Measurements from ENCODE around the gene RTL3.

DNA sequence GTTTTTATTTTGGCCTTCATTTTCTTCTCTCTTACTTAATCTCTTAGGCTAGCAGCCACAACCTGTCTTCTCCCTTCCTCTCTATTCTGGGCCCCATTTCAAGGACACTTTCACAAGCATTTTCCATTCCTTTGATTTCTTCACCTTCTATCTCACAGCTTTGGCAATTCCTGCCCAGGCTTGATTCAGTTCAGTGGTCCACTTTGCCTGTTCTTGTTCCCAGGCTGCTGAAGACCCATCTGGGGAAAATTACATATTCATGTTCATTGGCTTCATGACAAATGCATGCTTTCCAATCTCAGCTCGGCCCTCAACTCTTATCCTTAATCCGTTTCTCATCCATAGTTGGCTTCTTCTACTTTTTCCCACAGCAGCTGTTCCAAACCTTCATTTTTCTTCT lies 49.7 kb upstream of the RTL3 start:
- no peak for TF ChIP-seq EP300 (IDR thresholded peaks at IDR 0.05; ENCODE audit: borderline replicate concordance)
- no peak for TF ChIP-seq RAD21 (IDR thresholded peaks at IDR 0.05; ENCODE audit: low read depth)
- no peak for TF ChIP-seq TAF1 (IDR thresholded peaks at IDR 0.05; ENCODE audit: low read depth)
- no peak for TF ChIP-seq CEBPB (IDR thresholded peaks at IDR 0.05)
- no peak for TF ChIP-seq TCF12 (IDR thresholded peaks at IDR 0.05; ENCODE audit: low read depth)
- TF ChIP-seq, protein P1, sequence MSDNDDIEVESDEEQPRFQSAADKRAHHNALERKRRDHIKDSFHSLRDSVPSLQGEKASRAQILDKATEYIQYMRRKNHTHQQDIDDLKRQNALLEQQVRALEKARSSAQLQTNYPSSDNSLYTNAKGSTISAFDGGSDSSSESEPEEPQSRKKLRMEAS (IDR thresholded peaks at IDR 0.05) = no peak
- no peak for TF ChIP-seq NFIC (IDR thresholded peaks at IDR 0.05)

Measured in Ishikawa (cell line).